WTC11 (cell line): ENCODE data around the gene MAGEA4. TPM values are rescaled to one million over a fixed set of nuclear protein-coding genes. Genes with fewer than 3 reads are reported as not detected.
"Not testable (repeated sequence)": the region's sequence is repeated elsewhere in the genome, so short reads cannot be mapped to it uniquely, and the experiment has no call there.

Source experiments
- ATAC-seq: fragments of 200-7000 bp; cut with Tn5 transposase; 2 replicates; pipeline ENCODE4 v1.10.0; 2021; ENCODE audit warnings: mild to moderate bottlenecking, moderate library complexity
- CTCF ChIA-PET: fragments of 300-600 bp; sonication (Branson Sonifier 250); formaldehyde crosslinking; loops from one replicate; lab custom pipeline; 2021; ENCODE audit warnings: antibody characterized with exemption; lab: Charles Lee
- POLR2A ChIA-PET: fragments of 350-600 bp; sonication (Branson Sonifier 250); formaldehyde crosslinking; loops from one replicate; lab custom pipeline; 2021; ENCODE audit warnings: antibody characterized with exemption; lab: Charles Lee
- DNase-seq: peaks from one replicate; pipeline ENCODE4 v3.0.0; 2021; ENCODE audit warnings: low spot score
- H3K27ac Mint-ChIP-seq: 2 replicates; pipeline ENCODE4 v1.8.0; 2021; ENCODE audit warnings: mixed read lengths
- H3K27me3 Mint-ChIP-seq: 2 replicates; pipeline ENCODE4 v1.8.0; 2021; ENCODE audit warnings: low read depth, mild to moderate bottlenecking, moderate library complexity, mixed read lengths
- H3K36me3 Mint-ChIP-seq: 2 replicates; pipeline ENCODE4 v1.8.0; 2021; ENCODE audit warnings: mixed read lengths
- H3K4me1 Mint-ChIP-seq: 2 replicates; pipeline ENCODE4 v1.8.0; 2022; ENCODE audit warnings: mixed read lengths
- H3K4me3 Mint-ChIP-seq: 2 replicates; pipeline ENCODE4 v1.8.0; 2021; ENCODE audit warnings: mild to moderate bottlenecking, moderate library complexity, mixed read lengths
- H3K9me3 Mint-ChIP-seq: 2 replicates; pipeline ENCODE4 v1.8.0; 2021; ENCODE audit warnings: mixed read lengths
- AR ChIP-seq: fragments of 250-450 bp; sonication (Bioruptor Pico); IDR thresholded peaks from 2 replicates; pipeline ENCODE4 v1.9.0; 2021; ENCODE audit warnings: mild to moderate bottlenecking
- ATF1 ChIP-seq: sonication (generic); formaldehyde crosslinking; IDR thresholded peaks from 2 replicates; pipeline ENCODE4 v1.8.1; 2023; ENCODE audit warnings: mild to moderate bottlenecking, moderate library complexity, missing genetic modification reagents
- ESRRA ChIP-seq: sonication (generic); formaldehyde crosslinking; IDR thresholded peaks from 2 replicates; pipeline ENCODE4 v1.8.1; 2022; ENCODE audit warnings: mild to moderate bottlenecking, missing genetic modification reagents, borderline replicate concordance
- ETV6 ChIP-seq: sonication (generic); formaldehyde crosslinking; IDR thresholded peaks from 2 replicates; pipeline ENCODE4 v1.8.1; 2022; ENCODE audit warnings: mild to moderate bottlenecking, missing genetic modification reagents
- GTF2I ChIP-seq: fragments of 250-450 bp; sonication (Bioruptor Pico); conservative IDR thresholded peaks from 2 replicates; pipeline ENCODE4 v1.4.0; 2021; ENCODE audit warnings: mild to moderate bottlenecking
- IRF2 ChIP-seq: sonication (generic); formaldehyde crosslinking; IDR thresholded peaks from 2 replicates; pipeline ENCODE4 v1.8.0; 2022; ENCODE audit warnings: low read depth, missing genetic modification reagents, borderline replicate concordance
- MLX ChIP-seq: sonication (generic); formaldehyde crosslinking; IDR thresholded peaks from 2 replicates; pipeline ENCODE4 v1.8.1; 2023; ENCODE audit warnings: mild to moderate bottlenecking, missing genetic modification reagents, moderate library complexity
- RELA ChIP-seq: sonication (generic); formaldehyde crosslinking; IDR thresholded peaks from 2 replicates; pipeline ENCODE4 v1.8.1; 2022; ENCODE audit warnings: missing genetic modification reagents, mild to moderate bottlenecking, borderline replicate concordance
- SMAD3 ChIP-seq: sonication (generic); formaldehyde crosslinking; IDR thresholded peaks from 2 replicates; pipeline ENCODE4 v1.8.0; 2022; ENCODE audit warnings: missing genetic modification reagents, mild to moderate bottlenecking, borderline replicate concordance
- SOX15 ChIP-seq: fragments of 250-450 bp; sonication (Bioruptor Pico); IDR thresholded peaks from 2 replicates; pipeline ENCODE4 v1.9.0; 2021; ENCODE audit warnings: mild to moderate bottlenecking
- SP1 ChIP-seq: sonication (generic); formaldehyde crosslinking; conservative IDR thresholded peaks from 2 replicates; pipeline ENCODE4 v1.8.1; 2022; ENCODE audit warnings: missing genetic modification reagents
- STAT6 ChIP-seq: sonication (generic); formaldehyde crosslinking; conservative IDR thresholded peaks from 2 replicates; pipeline ENCODE4 v1.8.1; 2023; ENCODE audit warnings: mild to moderate bottlenecking, low read depth, missing genetic modification reagents, moderate library complexity
- TCF7 ChIP-seq: sonication (generic); formaldehyde crosslinking; IDR thresholded peaks from 2 replicates; pipeline ENCODE4 v1.8.0; 2022; ENCODE audit warnings: mild to moderate bottlenecking, low read depth, missing genetic modification reagents, moderate library complexity
- ZNF232 ChIP-seq: sonication (generic); formaldehyde crosslinking; IDR thresholded peaks from 2 replicates; pipeline ENCODE4 v1.8.0; 2022; ENCODE audit warnings: mild to moderate bottlenecking, missing genetic modification reagents
- ZNF317 ChIP-seq: sonication (generic); formaldehyde crosslinking; IDR thresholded peaks from 2 replicates; pipeline ENCODE4 v1.8.1; 2023; ENCODE audit warnings: low read depth, mild to moderate bottlenecking, moderate library complexity, missing genetic modification reagents, borderline replicate concordance
- total RNA-seq: library from RNA; stranded (reverse); gene quantifications from 3 replicates; pipeline ENCODE4 v1.2.3, GENCODE V29; 2021
- TF ChIP-seq, protein P1 (sequence below): sonication (generic); formaldehyde crosslinking; IDR thresholded peaks from 2 replicates; pipeline ENCODE4 v1.8.0; 2022; ENCODE audit warnings: missing genetic modification reagents
- TF ChIP-seq, protein P2 (sequence below): sonication (generic); formaldehyde crosslinking; IDR thresholded peaks from 2 replicates; pipeline ENCODE4 v1.8.0; 2023; ENCODE audit warnings: missing genetic modification reagents
- TF ChIP-seq, protein P3 (sequence below): fragments of 250-450 bp; sonication (Bioruptor Pico); IDR thresholded peaks from 2 replicates; pipeline ENCODE4 v1.9.0; 2021; ENCODE audit warnings: moderate library complexity, mild to moderate bottlenecking, inconsistent platforms, borderline replicate concordance
- TF ChIP-seq, protein P4 (sequence below): sonication (generic); formaldehyde crosslinking; IDR thresholded peaks from 2 replicates; pipeline ENCODE4 v1.8.0; 2022; ENCODE audit warnings: mild to moderate bottlenecking, missing genetic modification reagents
- TF ChIP-seq, protein P5 (sequence below): fragments of 250-450 bp; sonication (Bioruptor Pico); IDR thresholded peaks from 2 replicates; pipeline ENCODE4 v1.9.0; 2021; ENCODE audit warnings: mild to moderate bottlenecking

Gene MAGEA4
- total RNA-seq, 1 experiment from 2014 or later = 3.2 TPM

DNA sequence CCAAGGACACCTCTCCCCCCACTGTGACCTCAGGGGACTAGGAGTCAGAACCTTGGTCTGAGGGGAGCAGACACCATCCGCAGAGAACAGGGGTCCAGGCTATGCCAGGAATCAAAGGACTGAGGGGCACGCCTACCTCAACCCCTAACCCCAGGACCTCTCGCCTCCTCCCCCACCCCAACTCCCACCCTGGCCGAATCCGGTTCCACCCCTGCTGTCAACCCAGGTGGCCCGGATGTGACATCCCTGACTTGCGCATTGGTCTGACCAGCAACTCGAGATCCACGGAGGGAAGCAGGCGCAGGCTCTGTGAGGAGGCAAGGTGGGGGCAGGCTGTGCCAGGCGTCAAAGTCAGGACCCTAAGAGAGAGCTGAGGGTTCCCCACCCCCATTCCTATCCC, 468 bp upstream of the MAGEA4 start:
- no peak for ATAC-seq
- ChIA-PET POLR2A (no interaction called here), CTCF (no interaction called here)
- DNase-seq = no peak
- no peaks in the 10 kb centered on the region for H3K36me3 Mint-ChIP-seq
- no peak overlapping the region for H3K4me3 Mint-ChIP-seq
- H3K4me1 Mint-ChIP-seq = no peaks in the 10 kb centered on the region
- TF ChIP-seq MLX (CRISPR knock-in tag) = no peak
- no peak for TF ChIP-seq ESRRA (CRISPR knock-in tag)
- TF ChIP-seq TCF7 = no peak
- TF ChIP-seq, protein P1, sequence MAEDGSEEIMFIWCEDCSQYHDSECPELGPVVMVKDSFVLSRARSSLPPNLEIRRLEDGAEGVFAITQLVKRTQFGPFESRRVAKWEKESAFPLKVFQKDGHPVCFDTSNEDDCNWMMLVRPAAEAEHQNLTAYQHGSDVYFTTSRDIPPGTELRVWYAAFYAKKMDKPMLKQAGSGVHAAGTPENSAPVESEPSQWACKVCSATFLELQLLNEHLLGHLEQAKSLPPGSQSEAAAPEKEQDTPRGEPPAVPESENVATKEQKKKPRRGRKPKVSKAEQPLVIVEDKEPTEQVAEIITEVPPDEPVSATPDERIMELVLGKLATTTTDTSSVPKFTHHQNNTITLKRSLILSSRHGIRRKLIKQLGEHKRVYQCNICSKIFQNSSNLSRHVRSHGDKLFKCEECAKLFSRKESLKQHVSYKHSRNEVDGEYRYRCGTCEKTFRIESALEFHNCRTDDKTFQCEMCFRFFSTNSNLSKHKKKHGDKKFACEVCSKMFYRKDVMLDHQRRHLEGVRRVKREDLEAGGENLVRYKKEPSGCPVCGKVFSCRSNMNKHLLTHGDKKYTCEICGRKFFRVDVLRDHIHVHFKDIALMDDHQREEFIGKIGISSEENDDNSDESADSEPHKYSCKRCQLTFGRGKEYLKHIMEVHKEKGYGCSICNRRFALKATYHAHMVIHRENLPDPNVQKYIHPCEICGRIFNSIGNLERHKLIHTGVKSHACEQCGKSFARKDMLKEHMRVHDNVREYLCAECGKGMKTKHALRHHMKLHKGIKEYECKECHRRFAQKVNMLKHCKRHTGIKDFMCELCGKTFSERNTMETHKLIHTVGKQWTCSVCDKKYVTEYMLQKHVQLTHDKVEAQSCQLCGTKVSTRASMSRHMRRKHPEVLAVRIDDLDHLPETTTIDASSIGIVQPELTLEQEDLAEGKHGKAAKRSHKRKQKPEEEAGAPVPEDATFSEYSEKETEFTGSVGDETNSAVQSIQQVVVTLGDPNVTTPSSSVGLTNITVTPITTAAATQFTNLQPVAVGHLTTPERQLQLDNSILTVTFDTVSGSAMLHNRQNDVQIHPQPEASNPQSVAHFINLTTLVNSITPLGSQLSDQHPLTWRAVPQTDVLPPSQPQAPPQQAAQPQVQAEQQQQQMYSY (CRISPR knock-in tag) = no peak
- TF ChIP-seq AR (CRISPR knock-in tag) = no peak
- TF ChIP-seq, protein P2, sequence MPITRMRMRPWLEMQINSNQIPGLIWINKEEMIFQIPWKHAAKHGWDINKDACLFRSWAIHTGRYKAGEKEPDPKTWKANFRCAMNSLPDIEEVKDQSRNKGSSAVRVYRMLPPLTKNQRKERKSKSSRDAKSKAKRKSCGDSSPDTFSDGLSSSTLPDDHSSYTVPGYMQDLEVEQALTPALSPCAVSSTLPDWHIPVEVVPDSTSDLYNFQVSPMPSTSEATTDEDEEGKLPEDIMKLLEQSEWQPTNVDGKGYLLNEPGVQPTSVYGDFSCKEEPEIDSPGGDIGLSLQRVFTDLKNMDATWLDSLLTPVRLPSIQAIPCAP (CRISPR knock-in tag) = no peak
- no peak for TF ChIP-seq ZNF232 (CRISPR knock-in tag)
- TF ChIP-seq SP1 (CRISPR knock-in tag) = no peak
- no peak for TF ChIP-seq ZNF317 (CRISPR knock-in tag)
- no peak for TF ChIP-seq GTF2I
- TF ChIP-seq STAT6 (CRISPR knock-in tag) = no peak
- no peak for TF ChIP-seq IRF2
- TF ChIP-seq, protein P3, sequence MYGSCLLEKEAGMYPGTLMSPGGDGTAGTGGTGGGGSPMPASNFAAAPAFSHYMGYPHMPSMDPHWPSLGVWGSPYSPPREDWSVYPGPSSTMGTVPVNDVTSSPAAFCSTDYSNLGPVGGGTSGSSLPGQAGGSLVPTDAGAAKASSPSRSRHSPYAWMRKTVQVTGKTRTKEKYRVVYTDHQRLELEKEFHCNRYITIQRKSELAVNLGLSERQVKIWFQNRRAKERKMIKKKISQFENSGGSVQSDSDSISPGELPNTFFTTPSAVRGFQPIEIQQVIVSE = no peak
- no peak for TF ChIP-seq RELA (CRISPR knock-in tag)
- no peak for TF ChIP-seq SMAD3 (CRISPR knock-in tag)
- TF ChIP-seq, protein P4, sequence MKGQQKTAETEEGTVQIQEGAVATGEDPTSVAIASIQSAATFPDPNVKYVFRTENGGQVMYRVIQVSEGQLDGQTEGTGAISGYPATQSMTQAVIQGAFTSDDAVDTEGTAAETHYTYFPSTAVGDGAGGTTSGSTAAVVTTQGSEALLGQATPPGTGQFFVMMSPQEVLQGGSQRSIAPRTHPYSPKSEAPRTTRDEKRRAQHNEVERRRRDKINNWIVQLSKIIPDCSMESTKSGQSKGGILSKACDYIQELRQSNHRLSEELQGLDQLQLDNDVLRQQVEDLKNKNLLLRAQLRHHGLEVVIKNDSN (CRISPR knock-in tag) = no peak
- TF ChIP-seq ETV6 (CRISPR knock-in tag) = no peak
- no peak for TF ChIP-seq SOX15 (CRISPR knock-in tag)
- TF ChIP-seq, protein P5, sequence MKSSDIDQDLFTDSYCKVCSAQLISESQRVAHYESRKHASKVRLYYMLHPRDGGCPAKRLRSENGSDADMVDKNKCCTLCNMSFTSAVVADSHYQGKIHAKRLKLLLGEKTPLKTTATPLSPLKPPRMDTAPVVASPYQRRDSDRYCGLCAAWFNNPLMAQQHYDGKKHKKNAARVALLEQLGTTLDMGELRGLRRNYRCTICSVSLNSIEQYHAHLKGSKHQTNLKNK (CRISPR knock-in tag) = no peak
- no peak for TF ChIP-seq ATF1 (CRISPR knock-in tag)
- H3K27ac Mint-ChIP-seq = no peak overlapping the region
- H3K9me3 Mint-ChIP-seq = no peaks in the 10 kb centered on the region
- H3K27me3 Mint-ChIP-seq = no peaks in the 10 kb centered on the region

DNA sequence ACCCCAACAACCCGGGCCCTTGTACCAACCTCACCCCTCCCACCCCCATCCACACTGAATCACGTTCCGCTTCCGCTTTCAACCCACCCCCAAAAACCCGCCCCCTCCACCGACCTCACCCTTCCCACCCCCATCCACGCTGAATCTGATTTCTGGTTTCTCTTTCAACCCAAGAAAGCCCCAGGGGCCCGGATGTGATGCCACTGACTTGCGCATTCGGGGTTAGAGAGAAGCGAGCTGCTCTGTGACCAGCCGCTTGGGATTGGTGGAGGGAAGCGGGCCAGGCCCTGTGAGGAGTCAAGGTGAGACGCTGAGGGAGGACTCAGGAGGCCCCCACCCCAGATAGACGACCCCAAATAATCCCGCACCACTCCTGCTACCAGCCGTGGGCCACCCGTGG, 6.0 kb downstream of the MAGEA4 start:
- H3K27ac Mint-ChIP-seq, H3K4me3 Mint-ChIP-seq, ATAC-seq, H3K36me3 Mint-ChIP-seq, DNase-seq, H3K4me1 Mint-ChIP-seq, POLR2A ChIA-PET, H3K9me3 Mint-ChIP-seq, CTCF ChIA-PET, H3K27me3 Mint-ChIP-seq: not testable (repeated sequence)
